ENCODE results near the gene MCC.

DNA sequence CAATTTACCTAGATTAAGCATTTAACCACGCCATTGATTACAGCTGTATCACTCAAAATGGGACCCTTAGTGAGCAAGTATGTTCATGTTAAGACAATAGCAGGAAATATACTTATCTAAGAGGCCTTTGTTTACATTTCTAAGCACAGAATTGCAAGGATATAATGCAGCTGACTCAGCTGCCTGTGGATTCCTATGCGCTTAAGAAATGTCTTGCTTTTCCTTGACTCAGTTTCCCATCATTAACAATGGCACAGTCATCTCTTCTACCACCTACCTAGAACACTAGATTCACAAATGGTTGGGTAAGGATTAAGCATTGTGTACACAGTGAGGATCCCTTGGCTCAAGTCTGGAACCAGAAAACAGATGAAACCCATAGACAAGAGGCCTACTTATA, 217.2 kb downstream of the MCC start:
- TF ChIP-seq, protein P1, sequence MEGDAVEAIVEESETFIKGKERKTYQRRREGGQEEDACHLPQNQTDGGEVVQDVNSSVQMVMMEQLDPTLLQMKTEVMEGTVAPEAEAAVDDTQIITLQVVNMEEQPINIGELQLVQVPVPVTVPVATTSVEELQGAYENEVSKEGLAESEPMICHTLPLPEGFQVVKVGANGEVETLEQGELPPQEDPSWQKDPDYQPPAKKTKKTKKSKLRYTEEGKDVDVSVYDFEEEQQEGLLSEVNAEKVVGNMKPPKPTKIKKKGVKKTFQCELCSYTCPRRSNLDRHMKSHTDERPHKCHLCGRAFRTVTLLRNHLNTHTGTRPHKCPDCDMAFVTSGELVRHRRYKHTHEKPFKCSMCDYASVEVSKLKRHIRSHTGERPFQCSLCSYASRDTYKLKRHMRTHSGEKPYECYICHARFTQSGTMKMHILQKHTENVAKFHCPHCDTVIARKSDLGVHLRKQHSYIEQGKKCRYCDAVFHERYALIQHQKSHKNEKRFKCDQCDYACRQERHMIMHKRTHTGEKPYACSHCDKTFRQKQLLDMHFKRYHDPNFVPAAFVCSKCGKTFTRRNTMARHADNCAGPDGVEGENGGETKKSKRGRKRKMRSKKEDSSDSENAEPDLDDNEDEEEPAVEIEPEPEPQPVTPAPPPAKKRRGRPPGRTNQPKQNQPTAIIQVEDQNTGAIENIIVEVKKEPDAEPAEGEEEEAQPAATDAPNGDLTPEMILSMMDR (conservative IDR thresholded peaks at IDR 0.05; ENCODE audit: low read depth, low read length) = no peak
- no peak for TF ChIP-seq EZH2 (IDR thresholded peaks at IDR 0.05; ENCODE audit: low read length, unreplicated experiment)

Measured in PC-3 (cell line).